ENCODE data around the gene UIMC1. TPM values are rescaled to one million over a fixed set of nuclear protein-coding genes. Genes with fewer than 3 reads are reported as not detected.

UIMC1 gene
- polyA plus RNA-seq, 4 donors: 17.8 to 25.2 (median 21.8) TPM

DNA sequence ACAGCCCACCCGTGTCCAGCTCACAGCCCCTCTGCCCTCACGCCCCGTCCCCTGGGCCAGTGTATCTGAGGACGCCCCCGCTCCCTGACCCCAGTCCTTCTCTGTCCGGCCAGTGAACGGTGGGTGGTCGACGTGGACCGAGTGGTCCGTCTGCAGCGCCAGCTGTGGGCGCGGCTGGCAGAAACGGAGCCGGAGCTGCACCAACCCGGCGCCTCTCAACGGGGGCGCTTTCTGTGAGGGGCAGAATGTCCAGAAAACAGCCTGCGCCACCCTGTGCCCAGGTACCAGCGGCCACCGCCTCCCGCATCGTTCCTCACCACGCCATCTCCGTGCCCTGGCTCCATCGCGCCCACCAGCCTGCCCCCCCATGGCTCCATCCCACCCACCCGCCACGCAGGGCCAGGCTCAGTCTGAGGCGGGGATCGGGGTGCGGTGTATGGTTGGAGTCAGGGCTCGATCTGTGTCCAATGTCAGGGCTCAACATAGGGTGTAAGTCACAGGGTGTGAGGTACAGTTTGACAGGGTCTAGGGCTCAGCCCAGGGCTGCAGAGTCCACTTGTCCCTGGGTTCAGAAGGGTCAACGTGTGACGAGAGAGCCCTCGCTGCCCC, 137.0 kb downstream of the UIMC1 start:
- DNase-seq (no peak), FAIRE-seq (no peak)
- peaks cover 0 to 26% (median 6%) of the 10 kb centered on the region in 3 donors for H3K27me3 ChIP-seq (ENCODE audit: control insufficient read depth in 3 of 3, insufficient read depth in 3 of 3, low read length in 3 of 3)
- H3K27ac ChIP-seq (ENCODE audit: low read depth in 1 of 3, low read length in 2 of 3): no peak overlapping the region
- no peaks in the 10 kb centered on the region for H3K36me3 ChIP-seq (ENCODE audit: control insufficient read depth in 3 of 3, insufficient read depth in 2 of 3, low read depth in 1 of 3, low read length in 3 of 3)
- H3K9me3 ChIP-seq (ENCODE audit: control insufficient read depth in 2 of 2, insufficient read depth in 1 of 2, low read depth in 1 of 2, low read length in 1 of 2): no peaks in the 10 kb centered on the region
- no peak overlapping the region for H3K4me3 ChIP-seq (ENCODE audit: low read depth in 1 of 3, low read length in 3 of 3)
- H3K4me1 ChIP-seq (ENCODE audit: control insufficient read depth in 3 of 3, insufficient read depth in 2 of 3, low read depth in 1 of 3, low read length in 2 of 3): no peaks in the 10 kb centered on the region
- 80 to 82% (median 80%) methylated on average over 25 to 38 of the region's 38 CpGs for WGBS, 3 donors

- no peak overlapping the region for H3K4me3 ChIP-seq (ENCODE audit: low read depth in 1 of 3, low read length in 3 of 3)
- no peaks in the 10 kb centered on the region for H3K9me3 ChIP-seq (ENCODE audit: control insufficient read depth in 2 of 2, insufficient read depth in 1 of 2, low read depth in 1 of 2, low read length in 1 of 2)
- FAIRE-seq (no peak), DNase-seq (no peak)
- no peak overlapping the region for H3K27ac ChIP-seq (ENCODE audit: low read depth in 1 of 3, low read length in 2 of 3)
- H3K27me3 ChIP-seq (ENCODE audit: control insufficient read depth in 3 of 3, insufficient read depth in 3 of 3, low read length in 3 of 3): peaks cover 0 to 26% (median 11%) of the 10 kb centered on the region in 3 donors
- H3K4me1 ChIP-seq (ENCODE audit: control insufficient read depth in 3 of 3, insufficient read depth in 2 of 3, low read depth in 1 of 3, low read length in 2 of 3): no peaks in the 10 kb centered on the region
- H3K36me3 ChIP-seq (ENCODE audit: control insufficient read depth in 3 of 3, insufficient read depth in 2 of 3, low read depth in 1 of 3, low read length in 3 of 3): no peaks in the 10 kb centered on the region
- WGBS, 3 donors: 87 to 91% (median 90%) methylated on average over 20 of the region's 20 CpGs
These were observed 137.8 kb downstream of the UIMC1 start for GRCh38 chr5:176868731-176869130.

DNA sequence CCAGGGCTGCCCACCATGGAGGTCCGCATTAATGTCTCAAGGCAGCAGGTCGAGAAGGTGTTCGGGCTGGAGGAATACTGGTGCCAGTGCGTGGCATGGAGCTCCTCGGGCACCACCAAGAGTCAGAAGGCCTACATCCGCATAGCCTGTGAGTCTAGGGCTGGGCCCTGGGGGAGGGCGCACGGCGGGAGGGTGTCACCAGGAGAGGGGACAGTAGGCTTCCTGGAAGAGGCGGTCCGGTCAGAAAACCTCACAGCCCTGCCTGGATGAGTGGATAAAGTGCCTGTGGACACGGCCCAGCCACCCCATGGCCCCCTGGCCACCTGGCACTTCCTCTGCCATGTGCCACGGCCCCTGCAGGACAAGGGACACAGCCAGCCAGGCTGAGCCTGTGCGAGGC, 138.5 kb downstream of the UIMC1 start:
- FAIRE-seq: no peak
- H3K9me3 ChIP-seq (ENCODE audit: control insufficient read depth in 2 of 2, insufficient read depth in 1 of 2, low read depth in 1 of 2, low read length in 1 of 2): no peaks in the 10 kb centered on the region
- 77 to 87% (median 86%) methylated on average over 12 to 14 of the region's 14 CpGs for WGBS, 3 donors
- no peaks in the 10 kb centered on the region for H3K36me3 ChIP-seq (ENCODE audit: control insufficient read depth in 3 of 3, insufficient read depth in 2 of 3, low read depth in 1 of 3, low read length in 3 of 3)
- DNase-seq: no peak
- no peaks in the 10 kb centered on the region for H3K4me1 ChIP-seq (ENCODE audit: control insufficient read depth in 3 of 3, insufficient read depth in 2 of 3, low read depth in 1 of 3, low read length in 2 of 3)
- H3K4me3 ChIP-seq (ENCODE audit: low read depth in 1 of 3, low read length in 3 of 3): no peak overlapping the region
- H3K27ac ChIP-seq (ENCODE audit: low read depth in 1 of 3, low read length in 2 of 3): no peak overlapping the region
- H3K27me3 ChIP-seq (ENCODE audit: control insufficient read depth in 3 of 3, insufficient read depth in 3 of 3, low read length in 3 of 3): peaks cover 0 to 26% (median 11%) of the 10 kb centered on the region in 3 donors

- WGBS, 3 donors: 19 to 21% (median 21%) methylated on average over 15 to 16 of the region's 16 CpGs
- no peak overlapping the region for H3K27ac ChIP-seq (ENCODE audit: low read depth in 1 of 3, low read length in 2 of 3)
- H3K36me3 ChIP-seq (ENCODE audit: control insufficient read depth in 3 of 3, insufficient read depth in 2 of 3, low read depth in 1 of 3, low read length in 3 of 3): no peaks in the 10 kb centered on the region
- FAIRE-seq (no peak), DNase-seq (no peak)
- H3K4me1 ChIP-seq (ENCODE audit: control insufficient read depth in 3 of 3, insufficient read depth in 2 of 3, low read depth in 1 of 3, low read length in 2 of 3): no peaks in the 10 kb centered on the region
- H3K27me3 ChIP-seq (ENCODE audit: control insufficient read depth in 3 of 3, insufficient read depth in 3 of 3, low read length in 3 of 3): peaks cover 0 to 39% (median 11%) of the 10 kb centered on the region in 3 donors
- no peaks in the 10 kb centered on the region for H3K9me3 ChIP-seq (ENCODE audit: control insufficient read depth in 2 of 2, insufficient read depth in 1 of 2, low read depth in 1 of 2, low read length in 1 of 2)
- H3K4me3 ChIP-seq (ENCODE audit: low read depth in 1 of 3, low read length in 3 of 3): no peak overlapping the region
These were observed 139.8 kb downstream of the UIMC1 start for GRCh38 chr5:176866707-176867310.

- Histone ChIP-seq H3K36me3 (ENCODE audit: control insufficient read depth in 3 of 3, insufficient read depth in 2 of 3, low read depth in 1 of 3, low read length in 3 of 3) (no peaks in the 10 kb centered on the region), H3K27me3 (ENCODE audit: control insufficient read depth in 3 of 3, insufficient read depth in 3 of 3, low read length in 3 of 3) (peaks cover 0 to 39% (median 11%) of the 10 kb centered on the region in 3 donors), H3K27ac (ENCODE audit: low read depth in 1 of 3, low read length in 2 of 3) (no peak overlapping the region), H3K9me3 (ENCODE audit: control insufficient read depth in 2 of 2, insufficient read depth in 1 of 2, low read depth in 1 of 2, low read length in 1 of 2) (no peaks in the 10 kb centered on the region), H3K4me3 (ENCODE audit: low read depth in 1 of 3, low read length in 3 of 3) (no peak overlapping the region), H3K4me1 (ENCODE audit: control insufficient read depth in 3 of 3, insufficient read depth in 2 of 3, low read depth in 1 of 3, low read length in 2 of 3) (no peaks in the 10 kb centered on the region)
- DNase-seq: no peak
- WGBS, 3 donors: 67 to 86% (median 70%) methylated on average over 7 of the region's 7 CpGs
- FAIRE-seq: no peak
These were observed 140.6 kb downstream of the UIMC1 start for GRCh38 chr5:176865964-176866363.

- H3K4me3 ChIP-seq (ENCODE audit: low read depth in 1 of 3, low read length in 3 of 3): no peak overlapping the region
- DNase-seq (no peak), FAIRE-seq (no peak)
- WGBS, 3 donors: 72 to 88% (median 86%) methylated on average over 8 of the region's 8 CpGs
- no peaks in the 10 kb centered on the region for H3K4me1 ChIP-seq (ENCODE audit: control insufficient read depth in 3 of 3, insufficient read depth in 2 of 3, low read depth in 1 of 3, low read length in 2 of 3)
- no peak overlapping the region for H3K27ac ChIP-seq (ENCODE audit: low read depth in 1 of 3, low read length in 2 of 3)
- peaks cover 0 to 39% (median 11%) of the 10 kb centered on the region in 3 donors for H3K27me3 ChIP-seq (ENCODE audit: control insufficient read depth in 3 of 3, insufficient read depth in 3 of 3, low read length in 3 of 3)
- H3K36me3 ChIP-seq (ENCODE audit: control insufficient read depth in 3 of 3, insufficient read depth in 2 of 3, low read depth in 1 of 3, low read length in 3 of 3): no peaks in the 10 kb centered on the region
- H3K9me3 ChIP-seq (ENCODE audit: control insufficient read depth in 2 of 2, insufficient read depth in 1 of 2, low read depth in 1 of 2, low read length in 1 of 2): no peaks in the 10 kb centered on the region
These were observed 141.8 kb downstream of the UIMC1 start for GRCh38 chr5:176864755-176865154.

- no peak for DNase-seq
- Histone ChIP-seq H3K4me1 (ENCODE audit: control insufficient read depth in 3 of 3, insufficient read depth in 2 of 3, low read depth in 1 of 3, low read length in 2 of 3) (no peaks in the 10 kb centered on the region), H3K9me3 (ENCODE audit: control insufficient read depth in 2 of 2, insufficient read depth in 1 of 2, low read depth in 1 of 2, low read length in 1 of 2) (no peaks in the 10 kb centered on the region), H3K27ac (ENCODE audit: low read depth in 1 of 3, low read length in 2 of 3) (no peak overlapping the region), H3K4me3 (ENCODE audit: low read depth in 1 of 3, low read length in 3 of 3) (no peak overlapping the region), H3K36me3 (ENCODE audit: control insufficient read depth in 3 of 3, insufficient read depth in 2 of 3, low read depth in 1 of 3, low read length in 3 of 3) (no peaks in the 10 kb centered on the region), H3K27me3 (ENCODE audit: control insufficient read depth in 3 of 3, insufficient read depth in 3 of 3, low read length in 3 of 3) (peaks cover 0 to 39% (median 11%) of the 10 kb centered on the region in 3 donors)
- WGBS, 3 donors: 41 to 46% (median 42%) methylated on average over 5 of the region's 5 CpGs
- no peak for FAIRE-seq
These were observed 142.8 kb downstream of the UIMC1 start for GRCh38 chr5:176863765-176864098.

GRCh38 chr5:176863041-176863764, 143.4 kb downstream of the UIMC1 start:
- Histone ChIP-seq H3K4me3 (ENCODE audit: low read depth in 1 of 3, low read length in 3 of 3) (no peak overlapping the region), H3K27me3 (ENCODE audit: control insufficient read depth in 3 of 3, insufficient read depth in 3 of 3, low read length in 3 of 3) (peaks cover 0 to 39% (median 11%) of the 10 kb centered on the region in 3 donors), H3K9me3 (ENCODE audit: control insufficient read depth in 2 of 2, insufficient read depth in 1 of 2, low read depth in 1 of 2, low read length in 1 of 2) (no peaks in the 10 kb centered on the region), H3K27ac (ENCODE audit: low read depth in 1 of 3, low read length in 2 of 3) (no peak overlapping the region), H3K4me1 (ENCODE audit: control insufficient read depth in 3 of 3, insufficient read depth in 2 of 3, low read depth in 1 of 3, low read length in 2 of 3) (no peaks in the 10 kb centered on the region), H3K36me3 (ENCODE audit: control insufficient read depth in 3 of 3, insufficient read depth in 2 of 3, low read depth in 1 of 3, low read length in 3 of 3) (no peaks in the 10 kb centered on the region)
- 20 to 23% (median 20%) methylated on average over 15 of the region's 15 CpGs for WGBS, 3 donors
- no peak for FAIRE-seq
- no peak for DNase-seq

Data from small intestine (tissue), 7 donors.